HEK293 (cell line): Measurements from ENCODE around the gene A4GALT.

Experiments used
- CTCF ChIA-PET: fragments of 350-600 bp; formaldehyde crosslinking; extraction: SDS; loops from one replicate; lab custom pipeline; 2021; ENCODE audit warnings: antibody characterized with exemption; lab: Yijun Ruan, JAX
- POLR2A ChIA-PET: fragments of 300-600 bp; formaldehyde crosslinking; extraction: SDS; loops from one replicate; lab custom pipeline; 2020; ENCODE audit warnings: antibody characterized with exemption, inconsistent platforms; lab: Yijun Ruan, JAX
- H3K27ac ChIP-seq: fragments of 200-500 bp; sonication (Bioruptor generic); 2 replicates; pipeline ENCODE4 v1.5.1; 2014; ENCODE audit warnings: low read depth, low read length, control low read depth, inconsistent platforms; ENCODE audit errors: extremely low read depth
- H3K36me3 ChIP-seq, 2 experiments: fragments of 200-500 bp in 1 of 2; sonication (Bioruptor generic) in 1 of 2; 1 replicate in 1 of 2; 2 replicates in 1 of 2; pipeline ENCODE4 v1.5.1; 2014 to 2017; ENCODE audit warnings: inconsistent platforms in 2 of 2, low read length in 2 of 2; ENCODE audit not compliant: control insufficient read depth in 2 of 2, insufficient read depth in 1 of 2
- H3K4me1 ChIP-seq: fragments of 200-500 bp; sonication (Bioruptor generic); 2 replicates; pipeline ENCODE4 v1.5.1; 2014; ENCODE audit warnings: mild to moderate bottlenecking, low read length, inconsistent platforms; ENCODE audit not compliant: control insufficient read depth, insufficient read depth
- H3K4me3 ChIP-seq: 2 replicates; pipeline ENCODE4 v1.5.1; 2011; ENCODE audit warnings: low read depth, mild to moderate bottlenecking, control low read depth, low read length, moderate library complexity
- H3K9me3 ChIP-seq: fragments of 200-500 bp; sonication (Bioruptor generic); 2 replicates; pipeline ENCODE4 v1.5.1; 2014; ENCODE audit warnings: low read depth, low read length, inconsistent platforms; ENCODE audit not compliant: control insufficient read depth, insufficient read depth
- EGR2 ChIP-seq: fragments of 450-650 bp; formaldehyde crosslinking; IDR thresholded peaks from 2 replicates; pipeline ENCODE4 v1.5.1; 2016; ENCODE audit warnings: low read depth, missing biosample characterization, missing genetic modification characterization
- FEZF1 ChIP-seq: fragments of 450-650 bp; formaldehyde crosslinking; IDR thresholded peaks from 2 replicates; pipeline ENCODE4 v1.5.1; 2016; ENCODE audit warnings: missing biosample characterization, missing genetic modification characterization
- KLF9 ChIP-seq: fragments of 450-650 bp; formaldehyde crosslinking; IDR thresholded peaks from 2 replicates; pipeline ENCODE4 v1.5.1; 2016; ENCODE audit warnings: missing biosample characterization, missing genetic modification characterization, low read depth
- SALL2 ChIP-seq: fragments of 450-650 bp; formaldehyde crosslinking; IDR thresholded peaks from 2 replicates; pipeline ENCODE4 v1.5.0; 2017; ENCODE audit warnings: missing biosample characterization, mild to moderate bottlenecking, missing genetic modification characterization, borderline replicate concordance
- TSHZ1 ChIP-seq: fragments of 450-650 bp; formaldehyde crosslinking; IDR thresholded peaks from 2 replicates; pipeline ENCODE4 v1.5.1; 2016; ENCODE audit warnings: missing biosample characterization, missing genetic modification characterization, borderline replicate concordance
- ZBTB20 ChIP-seq: fragments of 450-650 bp; formaldehyde crosslinking; IDR thresholded peaks from 2 replicates; pipeline ENCODE4 v1.5.1; 2016; ENCODE audit warnings: missing biosample characterization, missing genetic modification characterization
- ZBTB49 ChIP-seq: fragments of 450-650 bp; formaldehyde crosslinking; IDR thresholded peaks from 2 replicates; pipeline ENCODE4 v1.5.1; 2016; ENCODE audit warnings: missing biosample characterization, missing genetic modification characterization, low read depth
- ZBTB8A ChIP-seq: fragments of 450-650 bp; formaldehyde crosslinking; IDR thresholded peaks from 2 replicates; pipeline ENCODE4 v1.5.1; 2016; ENCODE audit warnings: missing biosample characterization, missing genetic modification characterization
- ZFP3 ChIP-seq: fragments of 450-650 bp; formaldehyde crosslinking; IDR thresholded peaks from 2 replicates; pipeline ENCODE4 v1.5.1; 2016; ENCODE audit warnings: low read depth, missing biosample characterization, missing genetic modification characterization
- ZFP37 ChIP-seq: fragments of 450-650 bp; formaldehyde crosslinking; IDR thresholded peaks from 2 replicates; pipeline ENCODE4 v1.5.1; 2016; ENCODE audit warnings: missing biosample characterization, missing genetic modification characterization
- ZNF114 ChIP-seq: fragments of 450-650 bp; formaldehyde crosslinking; IDR thresholded peaks from 2 replicates; pipeline ENCODE4 v1.5.0; 2017; ENCODE audit warnings: missing biosample characterization, missing genetic modification characterization
- ZNF155 ChIP-seq: fragments of 450-650 bp; formaldehyde crosslinking; IDR thresholded peaks from 2 replicates; pipeline ENCODE4 v1.5.1; 2016; ENCODE audit warnings: missing biosample characterization, missing genetic modification characterization
- ZNF174 ChIP-seq: fragments of 450-650 bp; formaldehyde crosslinking; IDR thresholded peaks from 2 replicates; pipeline ENCODE4 v1.5.0; 2017; ENCODE audit warnings: missing biosample characterization, mild to moderate bottlenecking, missing genetic modification characterization
- ZNF214 ChIP-seq: fragments of 450-650 bp; formaldehyde crosslinking; IDR thresholded peaks from 2 replicates; pipeline ENCODE4 v1.5.1; 2017; ENCODE audit warnings: missing biosample characterization, mild to moderate bottlenecking, missing genetic modification characterization, borderline replicate concordance
- ZNF239 ChIP-seq: fragments of 450-650 bp; formaldehyde crosslinking; IDR thresholded peaks from 2 replicates; pipeline ENCODE4 v1.5.1; 2016; ENCODE audit warnings: missing biosample characterization, missing genetic modification characterization
- ZNF362 ChIP-seq: fragments of 450-650 bp; formaldehyde crosslinking; IDR thresholded peaks from 2 replicates; pipeline ENCODE4 v1.5.1; 2016; ENCODE audit warnings: missing biosample characterization, missing genetic modification characterization
- ZNF48 ChIP-seq: fragments of 450-650 bp; formaldehyde crosslinking; IDR thresholded peaks from 2 replicates; pipeline ENCODE4 v1.5.1; 2016; ENCODE audit warnings: missing biosample characterization, missing genetic modification characterization
- ZNF585B ChIP-seq: fragments of 450-650 bp; formaldehyde crosslinking; IDR thresholded peaks from 2 replicates; pipeline ENCODE4 v1.5.1; 2016; ENCODE audit warnings: missing biosample characterization, missing genetic modification characterization
- ZNF621 ChIP-seq: fragments of 450-650 bp; formaldehyde crosslinking; IDR thresholded peaks from 2 replicates; pipeline ENCODE4 v1.5.1; 2017; ENCODE audit warnings: missing biosample characterization, missing genetic modification characterization
- ZNF626 ChIP-seq: fragments of 450-650 bp; sonication (Bioruptor Pico); formaldehyde crosslinking; IDR thresholded peaks from 2 replicates; pipeline ENCODE4 v1.5.1; 2018; ENCODE audit warnings: missing biosample characterization, missing genetic modification characterization, inconsistent platforms
- ZNF677 ChIP-seq: fragments of 450-650 bp; IDR thresholded peaks from 2 replicates; pipeline ENCODE4 v1.5.0; 2018; ENCODE audit warnings: missing biosample characterization, mild to moderate bottlenecking, missing genetic modification characterization, moderate library complexity
- ZNF747 ChIP-seq: fragments of 450-650 bp; formaldehyde crosslinking; IDR thresholded peaks from 2 replicates; pipeline ENCODE4 v1.5.1; 2016; ENCODE audit warnings: missing biosample characterization, missing genetic modification characterization
- ZNF776 ChIP-seq: fragments of 450-650 bp; formaldehyde crosslinking; IDR thresholded peaks from 2 replicates; pipeline ENCODE4 v1.5.0; 2017; ENCODE audit warnings: missing biosample characterization, missing genetic modification characterization, borderline replicate concordance
- TF ChIP-seq, protein P1 (sequence below): fragments of 450-650 bp; formaldehyde crosslinking; IDR thresholded peaks from 2 replicates; pipeline ENCODE4 v1.5.1; 2017; ENCODE audit warnings: missing biosample characterization, missing genetic modification characterization
- TF ChIP-seq, protein P2 (sequence below): fragments of 450-650 bp; formaldehyde crosslinking; optimal IDR thresholded peaks from 2 replicates; pipeline ENCODE3; 2016; ENCODE audit warnings: missing biosample characterization, mild to moderate bottlenecking, missing genetic modification characterization

A4GALT gene

GRCh38 chr22:42701694-42702093 lies 19.0 kb downstream of the A4GALT start:
- CTCF ChIA-PET = no interaction called here
- H3K27ac ChIP-seq = no peak overlapping the region
- H3K9me3 ChIP-seq = no peaks in the 10 kb centered on the region
- POLR2A ChIA-PET = no interaction called here
- no peaks in the 10 kb centered on the region for H3K4me1 ChIP-seq
- TF ChIP-seq ZNF621 (tag by site-specific recombination) (no peak), SALL2 (no peak), ZFP3 (tag by site-specific recombination) (no peak), ZNF362 (tag by site-specific recombination) (no peak), ZNF155 (tag by site-specific recombination) (no peak), ZBTB8A (tag by site-specific recombination) (no peak), ZBTB49 (tag by site-specific recombination) (no peak), EGR2 (no peak), ZNF776 (no peak), FEZF1 (tag by site-specific recombination) (no peak)
- TF ChIP-seq, protein P1, sequence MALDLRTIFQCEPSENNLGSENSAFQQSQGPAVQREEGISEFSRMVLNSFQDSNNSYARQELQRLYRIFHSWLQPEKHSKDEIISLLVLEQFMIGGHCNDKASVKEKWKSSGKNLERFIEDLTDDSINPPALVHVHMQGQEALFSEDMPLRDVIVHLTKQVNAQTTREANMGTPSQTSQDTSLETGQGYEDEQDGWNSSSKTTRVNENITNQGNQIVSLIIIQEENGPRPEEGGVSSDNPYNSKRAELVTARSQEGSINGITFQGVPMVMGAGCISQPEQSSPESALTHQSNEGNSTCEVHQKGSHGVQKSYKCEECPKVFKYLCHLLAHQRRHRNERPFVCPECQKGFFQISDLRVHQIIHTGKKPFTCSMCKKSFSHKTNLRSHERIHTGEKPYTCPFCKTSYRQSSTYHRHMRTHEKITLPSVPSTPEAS (tag by site-specific recombination) = no peak
- H3K4me3 ChIP-seq = no peak overlapping the region
- H3K36me3 ChIP-seq = no peaks in the 10 kb centered on the region

- TF ChIP-seq ZNF239 (no peak), ZFP37 (tag by site-specific recombination) (no peak), ZNF174 (no peak), ZNF626 (tag by site-specific recombination) (no peak), ZNF48 (tag by site-specific recombination) (no peak), ZBTB20 (no peak), ZNF114 (tag by site-specific recombination) (no peak), ZNF585B (tag by site-specific recombination) (no peak), ZNF747 (tag by site-specific recombination) (no peak), TSHZ1 (tag by site-specific recombination) (no peak), KLF9 (tag by site-specific recombination) (no peak), ZNF677 (tag by site-specific recombination) (no peak), ZNF214 (tag by site-specific recombination) (no peak)
- TF ChIP-seq, protein P2, sequence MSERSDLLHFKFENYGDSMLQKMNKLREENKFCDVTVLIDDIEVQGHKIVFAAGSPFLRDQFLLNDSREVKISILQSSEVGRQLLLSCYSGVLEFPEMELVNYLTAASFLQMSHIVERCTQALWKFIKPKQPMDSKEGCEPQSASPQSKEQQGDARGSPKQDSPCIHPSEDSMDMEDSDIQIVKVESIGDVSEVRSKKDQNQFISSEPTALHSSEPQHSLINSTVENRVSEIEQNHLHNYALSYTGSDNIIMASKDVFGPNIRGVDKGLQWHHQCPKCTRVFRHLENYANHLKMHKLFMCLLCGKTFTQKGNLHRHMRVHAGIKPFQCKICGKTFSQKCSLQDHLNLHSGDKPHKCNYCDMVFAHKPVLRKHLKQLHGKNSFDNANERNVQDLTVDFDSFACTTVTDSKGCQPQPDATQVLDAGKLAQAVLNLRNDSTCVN (tag by site-specific recombination) = no peak
- TF ChIP-seq, all 188 proteins: peak for 0
- POLR2A ChIA-PET = no interaction called here
- H3K4me3 ChIP-seq = no peak overlapping the region
- H3K27ac ChIP-seq = no peak overlapping the region
- H3K36me3 ChIP-seq = no peaks in the 10 kb centered on the region
- H3K4me1 ChIP-seq = no peaks in the 10 kb centered on the region
- H3K9me3 ChIP-seq = no peaks in the 10 kb centered on the region
- CTCF ChIA-PET = no interaction called here
These were observed 19.8 kb downstream of the A4GALT start for GRCh38 chr22:42700901-42701300.
